ENCODE measurements around the gene SLC16A14. TPM values are rescaled to one million over a fixed set of nuclear protein-coding genes. Genes with fewer than 3 reads are reported as not detected.

SLC16A14 gene
- total and polyA plus RNA-seq, 2 of the 8 experiments (the other 6 are each of a cell fraction or from before 2014, with no cell fraction given), result 2.1 to 3.0 TPM

DNA sequence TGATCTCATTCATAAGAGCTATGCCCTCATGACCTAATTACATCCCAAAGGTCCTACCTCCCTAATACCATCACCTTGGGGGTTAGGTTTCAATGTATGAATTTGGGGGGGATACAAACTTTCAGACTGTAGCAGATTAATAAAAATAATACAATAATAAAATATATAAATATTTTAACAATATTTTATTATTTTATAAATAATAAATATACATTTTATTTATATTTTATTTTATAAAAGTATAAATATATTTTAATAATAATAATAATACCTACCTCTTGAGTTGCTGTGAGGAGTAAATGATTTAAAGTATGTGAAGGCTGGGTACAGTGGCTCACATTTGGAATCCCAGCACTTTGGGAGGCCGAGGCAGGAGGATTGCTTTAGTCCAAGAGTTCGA lies 8.1 kb upstream of the SLC16A14 start:
- Histone ChIP-seq H4K8ac (ENCODE audit: extremely low read depth, insufficient read depth, low read length) (no peak overlapping the region), H3K4me3 (ENCODE audit: extremely low read depth in 1 of 4, insufficient read depth in 2 of 4, low read depth in 3 of 4, low read length in 4 of 4) (no peak overlapping the region), H3K27me3 (replicated peaks in 1 of 4; ENCODE audit: control insufficient read depth in 3 of 4, extremely low read depth in 1 of 4, insufficient read depth in 3 of 4, low read length in 3 of 4) (no peaks in the 10 kb centered on the region), H3K4me2 (ENCODE audit: insufficient read depth in 1 of 2, low read depth in 2 of 2, low read length in 2 of 2) (no peak overlapping the region), H2BK120ac (replicated peaks; ENCODE audit: low read depth, low read length) (no peak overlapping the region), H3K4ac (replicated peaks; ENCODE audit: insufficient read length, low read depth, low read length) (no peak overlapping the region), H3K9me3 (ENCODE audit: insufficient read depth in 2 of 2, low read depth in 1 of 2, low read length in 1 of 2) (no peaks in the 10 kb centered on the region), H4K20me1 (replicated peaks in 1 of 2; ENCODE audit: control insufficient read depth in 1 of 2, insufficient read depth in 2 of 2, low read length in 2 of 2) (no peaks in the 10 kb centered on the region), H3K18ac (ENCODE audit: extremely low read depth, low read length) (no peak overlapping the region), H3K36me3 (ENCODE audit: control insufficient read depth in 2 of 4, insufficient read depth in 4 of 4, low read length in 3 of 4) (no peaks in the 10 kb centered on the region), H3K4me1 (replicated peaks in 1 of 4; ENCODE audit: control insufficient read depth in 3 of 4, insufficient read depth in 4 of 4, low read length in 3 of 4) (no peaks in the 10 kb centered on the region; a peak in 3 of 7 replicates), H2BK15ac (ENCODE audit: low read length) (no peak overlapping the region), H2AK5ac (ENCODE audit: low read depth, low read length) (no peak overlapping the region), H4K5ac (ENCODE audit: insufficient read length, low read depth, low read length) (no peak overlapping the region), H3K27ac (ENCODE audit: low read depth, low read length) (no peak overlapping the region), H2BK20ac (ENCODE audit: low read length) (no peak overlapping the region), H2BK12ac (ENCODE audit: low read depth, low read length) (no peak overlapping the region), H3K14ac (ENCODE audit: insufficient read length) (no peak overlapping the region), H3K79me2 (ENCODE audit: control insufficient read depth in 1 of 2, insufficient read depth in 2 of 2, low read length in 2 of 2) (no peaks in the 10 kb centered on the region), H2BK5ac (ENCODE audit: low read depth, low read length) (no peak overlapping the region), H3K23me2 (ENCODE audit: low read depth, low read length) (no peaks in the 10 kb centered on the region), H3K56ac (replicated peaks; ENCODE audit: insufficient read length, low read depth, low read length) (no peak overlapping the region), H3K79me1 (ENCODE audit: low read depth, low read length) (no peaks in the 10 kb centered on the region), H3K23ac (ENCODE audit: insufficient read length) (no peak overlapping the region), H3K9ac (replicated peaks in 1 of 4; ENCODE audit: extremely low read depth in 1 of 4, low read depth in 3 of 4, low read length in 3 of 4) (no peak overlapping the region), H4K91ac (replicated peaks; ENCODE audit: insufficient read length, low read length) (no peak overlapping the region), H2AFZ (ENCODE audit: low read length) (no peak overlapping the region)
- FAIRE-seq (no peak), DNase-seq (ENCODE audit: low read depth in 1 of 2, low spot score in 2 of 2) (no peak)
- 93% methylated on average over 2 of the region's 2 CpGs; no CpG with 5 or more reads in 1 of the 2 experiments for WGBS, 2 experiments (ENCODE audit: extremely low coverage in 1 of 2, insufficient coverage in 1 of 2, insufficient read length in 1 of 2, insufficient replicate concordance in 2 of 2, low coverage in 1 of 2, low lambda C conversion rate in 2 of 2, missing lambda C conversion rate in 1 of 2)
- POLR2A ChIA-PET (ENCODE audit: partially characterized antibody), result interaction anchor here (1.0 kb wide), 1 partner anchor 10 kb away, joined by 4 read pairs; no protein-coding TSS in a partner anchor
- no peak for TF ChIP-seq SRF (IDR thresholded peaks at IDR 0.05; ENCODE audit: low read depth, low read length)
- no peak for TF ChIP-seq JUN (IDR thresholded peaks at IDR 0.05; ENCODE audit: low read depth, low read length)
- TF ChIP-seq ZNF274 (IDR thresholded peaks at IDR 0.05; ENCODE audit: borderline replicate concordance, extremely low read depth, low read length), result no peak
- CTCF ChIA-PET (ENCODE audit: partially characterized antibody), result interaction anchor here (0.9 to 7.2 kb wide), 5 partner anchors 10 to 106 kb away, joined by 3 to 48 read pairs (median 3); partner anchors contain the start of gene SLC16A14
